Uterus (tissue), 2 donors: ENCODE data around the gene ATF2.

Experiments used
- CTCF ChIP-seq, 4 experiments: fragments of 200-600 bp in 2 of 4; fragments of 450-650 bp in 2 of 4; sonication (generic) in 2 of 4; IDR thresholded peaks; one replicate each; pipeline ENCODE4 v1.5.1; 2016 to 2019; ENCODE audit warnings: antibody characterized with exemption in 4 of 4, mild to moderate bottlenecking in 2 of 4, moderate library complexity in 1 of 4
- POLR2A ChIP-seq, 2 donors: fragments of 450-650 bp; IDR thresholded peaks; one replicate each; pipeline ENCODE4 v1.6.1; 2016; ENCODE audit warnings: antibody characterized with exemption in 2 of 2, mild to moderate bottlenecking in 1 of 2, moderate library complexity in 1 of 2

GRCh38 chr2:175034716-175035115 lies 133.3 kb downstream of the ATF2 start:
- TF ChIP-seq CTCF (IDR thresholded peaks at IDR 0.05) (no peak), POLR2A (IDR thresholded peaks at IDR 0.05) (no peak)
